ENCODE results near the gene CCNL1.

The CCNL1 gene

DNA sequence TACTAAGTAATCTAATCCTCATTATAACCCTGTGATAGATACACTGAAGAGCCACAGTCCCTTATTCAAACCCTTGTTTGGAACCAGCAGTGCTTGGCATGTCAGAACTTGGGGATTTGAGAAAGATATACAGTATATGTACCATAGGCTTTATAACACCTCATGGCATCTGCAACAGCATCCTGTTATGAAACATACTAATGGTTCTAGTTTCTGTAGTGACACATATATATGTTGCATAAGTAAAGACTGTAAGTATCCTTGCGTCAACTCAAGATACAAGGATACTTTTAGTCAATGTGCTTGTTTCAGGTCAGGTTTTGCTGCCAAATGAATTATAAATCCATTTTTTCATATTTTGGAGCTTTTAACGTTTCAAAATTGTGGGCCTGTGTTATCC lies 58.5 kb downstream of the CCNL1 start:
- no peak for FAIRE-seq

DNA sequence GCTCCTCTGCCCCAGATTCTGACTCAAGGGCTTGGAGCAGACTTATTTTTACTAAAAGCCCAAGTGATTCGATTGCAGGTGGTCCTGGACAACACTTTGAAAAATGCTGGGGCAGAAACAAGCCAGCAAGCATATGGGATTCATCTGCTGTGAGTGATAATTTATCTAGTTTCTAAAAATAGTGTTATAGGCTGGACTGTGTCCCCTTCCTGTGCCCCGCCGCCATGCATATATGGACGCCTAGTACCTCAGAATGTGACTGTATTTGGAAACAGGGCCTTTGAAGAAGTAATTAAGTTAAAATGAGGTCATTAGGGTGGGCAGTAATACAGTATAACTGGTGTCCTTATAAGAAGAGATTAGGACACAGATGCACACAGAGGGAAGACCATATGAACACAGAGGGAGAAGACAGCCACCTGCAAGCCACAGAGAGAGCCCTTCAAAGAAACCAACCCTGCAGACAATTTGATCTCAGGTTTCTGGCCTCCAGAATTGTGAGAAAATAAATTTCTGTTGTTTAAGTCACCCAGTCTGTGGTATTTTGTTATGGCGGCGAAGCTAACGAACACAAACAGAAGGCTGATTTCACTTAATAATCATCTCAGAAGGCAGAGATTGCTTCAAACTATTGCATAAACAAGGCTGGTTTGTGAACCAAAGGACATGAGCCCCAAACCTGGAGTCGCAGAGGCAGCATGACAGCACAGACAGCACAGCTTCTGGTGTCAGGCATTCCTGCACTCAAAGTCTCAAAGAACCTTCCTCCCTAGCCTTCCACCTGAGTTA lies 59.1 kb downstream of the CCNL1 start:
- no peak for FAIRE-seq

DNA sequence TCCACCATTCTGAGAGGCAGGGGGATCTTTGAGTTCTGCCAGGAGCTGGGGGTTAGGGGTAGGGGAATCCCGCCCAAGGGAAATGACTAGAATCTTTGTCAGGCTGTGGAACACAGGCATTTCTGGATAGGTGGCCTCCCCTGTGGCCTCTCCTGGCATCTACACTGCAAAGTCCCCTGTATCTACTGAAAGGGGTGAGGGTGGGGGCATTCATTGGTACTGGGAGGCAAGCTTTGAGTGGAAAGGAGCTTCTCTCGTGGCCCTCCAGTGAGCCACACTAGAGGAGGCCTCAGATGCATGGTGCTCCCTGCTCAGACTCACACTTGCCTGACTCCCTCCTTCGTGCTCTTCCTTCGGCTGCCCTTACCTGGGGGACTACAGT lies 59.9 kb downstream of the CCNL1 start:
- no peak for FAIRE-seq

DNA sequence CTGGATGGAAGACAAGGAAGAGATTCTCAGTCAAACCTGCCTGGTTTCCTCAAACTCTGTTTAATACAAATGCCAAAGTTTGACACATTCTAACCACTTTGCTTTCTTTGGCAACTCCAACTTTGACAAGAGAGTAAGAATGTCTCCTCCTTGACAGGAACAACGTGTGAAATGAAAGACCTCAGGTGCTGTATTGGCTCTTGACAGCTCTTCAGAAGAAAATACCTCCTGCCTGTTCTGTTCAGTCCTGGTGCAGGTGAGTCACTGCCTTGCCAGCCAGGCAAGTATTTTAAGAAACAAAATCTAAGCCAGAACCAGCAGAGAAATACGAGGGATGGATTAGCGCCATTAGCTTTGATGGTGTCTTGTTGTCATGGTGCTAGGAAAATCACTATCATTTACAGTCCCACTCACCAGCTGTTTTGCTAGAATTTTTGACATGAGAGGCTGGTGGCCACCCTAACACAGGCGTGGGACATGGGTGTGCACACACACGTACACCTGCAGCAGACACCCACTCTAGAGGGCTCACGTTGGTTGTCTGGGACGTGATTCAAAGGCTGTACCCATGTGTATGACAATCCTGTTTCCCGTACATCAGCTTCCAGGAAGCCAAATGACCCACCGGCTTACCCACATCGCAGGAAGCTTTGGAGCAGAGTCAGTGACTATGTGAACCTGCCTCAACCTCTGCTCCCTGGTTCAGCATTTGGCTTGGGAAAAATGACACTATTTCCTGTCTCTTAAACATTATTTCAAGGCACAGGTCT lies 60.4 kb downstream of the CCNL1 start:
- no peak for FAIRE-seq

DNA sequence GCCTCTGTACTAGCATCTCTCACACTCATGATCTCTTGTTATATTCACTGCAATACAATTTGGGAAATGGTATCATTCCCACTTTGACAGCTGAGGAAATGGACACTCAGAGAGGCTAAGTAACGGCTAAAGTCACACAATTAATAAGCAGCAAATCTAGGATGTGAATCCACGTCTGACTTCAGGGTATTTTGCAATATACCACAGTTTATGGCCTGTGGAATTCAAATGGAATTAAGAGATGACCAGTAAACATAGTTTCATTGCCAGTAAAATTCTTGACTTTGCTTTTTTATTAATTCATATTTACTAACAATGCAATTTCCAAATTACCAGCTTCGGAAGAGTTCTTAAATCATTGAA lies 61.1 kb downstream of the CCNL1 start:
- FAIRE-seq: no peak

DNA sequence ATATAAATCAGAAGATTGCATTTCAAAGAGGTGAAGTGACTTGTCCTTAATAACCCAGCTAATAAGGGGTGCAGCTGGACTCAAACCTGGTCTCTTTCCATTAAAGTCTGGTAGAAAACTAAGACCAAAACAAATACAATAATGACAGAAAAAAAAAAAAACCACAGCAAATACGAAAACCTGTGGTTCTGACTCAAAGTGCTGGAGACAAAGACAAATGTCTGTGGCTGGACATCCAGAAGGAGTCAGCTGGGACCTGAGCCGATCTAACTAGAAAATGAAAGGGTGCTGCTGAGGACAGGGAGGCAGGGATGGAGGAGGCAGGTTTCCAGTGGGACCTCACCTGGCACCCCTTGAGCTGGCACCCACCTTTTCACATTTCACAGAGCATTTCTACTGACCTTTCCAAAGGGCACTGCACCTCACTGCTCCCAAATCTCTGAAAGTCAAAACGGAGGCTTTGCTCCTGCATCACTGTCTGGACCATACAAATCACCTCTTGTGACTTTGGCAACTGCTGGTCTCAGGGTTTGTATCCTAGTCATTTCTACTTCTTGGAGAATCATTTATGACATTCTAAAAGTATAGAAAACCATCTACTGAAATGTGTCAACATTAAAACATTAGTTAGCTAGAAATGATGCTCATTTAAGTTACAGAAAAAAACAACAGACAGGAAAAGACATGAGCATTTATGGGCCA lies 61.7 kb downstream of the CCNL1 start:
- no peak for FAIRE-seq
